Activated T-cell treated with anti-CD3 and anti-CD28 coated beads for 48 hours (primary cell): ENCODE measurements around the gene HOXA11.

Experiments used
- DNase-seq: peaks from one replicate; pipeline ENCODE4 v3.0.0-alpha.2; 2020; ENCODE audit warnings: low read depth

The HOXA11 gene

DNA sequence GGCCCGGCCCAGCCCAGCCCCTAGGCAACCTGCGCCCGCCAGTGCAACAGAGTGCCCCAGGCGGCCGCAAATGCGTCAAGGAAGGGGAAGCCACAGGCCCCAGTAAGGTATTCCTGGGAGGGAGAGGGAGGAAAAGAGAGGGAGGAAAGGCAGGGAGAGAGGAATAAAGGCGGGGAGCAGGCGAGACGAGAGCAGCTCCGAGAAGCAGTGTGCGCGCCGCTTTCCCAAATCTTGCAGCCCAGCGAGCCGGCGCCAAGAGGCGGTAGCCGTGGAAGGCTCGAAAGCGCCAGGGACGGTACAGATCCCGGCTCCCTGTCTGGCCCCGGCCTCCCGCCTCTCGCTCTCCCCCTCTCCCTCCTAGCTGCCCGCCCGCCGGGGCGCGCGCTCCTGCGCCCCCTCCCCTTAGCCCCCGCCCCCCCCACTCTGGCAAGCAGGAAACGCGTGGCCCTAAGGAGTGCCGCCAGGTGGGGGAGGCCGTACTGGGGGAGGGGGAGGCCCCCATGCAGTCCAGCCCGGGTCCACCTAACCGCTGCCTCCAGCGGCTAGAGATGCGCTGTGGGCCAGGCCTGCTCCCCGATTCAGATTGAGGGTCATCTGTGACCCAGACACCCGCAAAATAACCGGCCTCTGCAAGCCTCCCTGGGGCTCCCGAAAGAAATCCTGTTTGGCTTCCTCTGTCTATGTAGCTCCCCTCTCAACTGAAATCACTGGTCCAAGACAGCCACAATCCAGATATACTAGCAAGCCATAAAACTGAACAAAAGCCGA, 15.2 kb downstream of the HOXA11 start:
- DNase-seq: no peak

GRCh38 chr7:27168265-27168947, 16.6 kb downstream of the HOXA11 start:
- DNase-seq: no peak

DNA sequence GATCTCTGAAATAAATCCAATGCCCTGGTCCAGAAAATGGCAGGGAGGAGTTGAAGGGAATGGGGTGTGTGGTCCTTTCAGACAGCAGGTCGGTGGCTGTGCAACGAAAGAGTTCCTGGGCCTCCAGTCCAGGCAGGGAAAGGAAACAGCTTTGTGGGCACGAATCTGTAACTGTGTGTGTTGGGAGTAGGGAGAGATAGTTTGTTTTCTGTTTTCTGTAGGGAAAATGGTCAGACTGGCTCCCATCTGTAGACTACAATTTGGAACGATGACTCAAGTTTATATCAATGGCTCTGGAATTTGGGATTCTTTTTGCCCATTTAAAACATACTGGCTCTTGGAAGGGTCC, 17.1 kb downstream of the HOXA11 start:
- DNase-seq: no peak

- no peak for DNase-seq
Observed at GRCh38 chr7:27166531-27167505, 18.2 kb downstream of the HOXA11 start.

DNA sequence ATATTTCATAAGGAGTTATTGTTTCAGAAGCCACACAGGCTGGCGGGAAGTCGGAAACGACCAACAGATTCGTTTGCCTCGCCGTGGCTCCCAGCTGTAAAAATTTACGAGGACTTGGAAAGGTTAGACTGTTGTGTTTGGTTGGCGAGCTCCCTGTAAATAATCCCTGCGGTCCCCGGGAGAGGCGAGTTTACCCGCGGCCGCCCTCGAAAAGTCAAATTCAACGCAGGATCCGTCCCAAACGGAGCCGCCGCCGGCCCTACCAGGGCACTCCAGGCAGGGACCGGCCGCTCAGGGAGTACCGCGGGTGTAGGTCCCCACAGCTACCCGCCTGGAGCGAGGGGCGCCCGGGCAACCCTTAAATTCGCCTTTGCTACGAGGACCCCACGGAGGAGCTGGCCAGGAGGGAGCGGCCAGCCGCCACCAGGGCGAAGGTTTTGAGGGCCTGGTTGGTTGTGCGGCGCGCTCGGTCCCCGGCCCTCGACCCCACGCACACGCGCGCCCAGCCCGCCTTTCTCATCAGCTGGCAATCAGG, 19.0 kb downstream of the HOXA11 start:
- DNase-seq: no peak

- no peak for DNase-seq
Observed at GRCh38 chr7:27165089-27165995, 19.7 kb downstream of the HOXA11 start, which contains the start of gene HOXA9. TSS of gene HOXA9 (minus strand) at chr7:27165537. CDS start at chr7:27165457, 80 bp downstream.

DNA sequence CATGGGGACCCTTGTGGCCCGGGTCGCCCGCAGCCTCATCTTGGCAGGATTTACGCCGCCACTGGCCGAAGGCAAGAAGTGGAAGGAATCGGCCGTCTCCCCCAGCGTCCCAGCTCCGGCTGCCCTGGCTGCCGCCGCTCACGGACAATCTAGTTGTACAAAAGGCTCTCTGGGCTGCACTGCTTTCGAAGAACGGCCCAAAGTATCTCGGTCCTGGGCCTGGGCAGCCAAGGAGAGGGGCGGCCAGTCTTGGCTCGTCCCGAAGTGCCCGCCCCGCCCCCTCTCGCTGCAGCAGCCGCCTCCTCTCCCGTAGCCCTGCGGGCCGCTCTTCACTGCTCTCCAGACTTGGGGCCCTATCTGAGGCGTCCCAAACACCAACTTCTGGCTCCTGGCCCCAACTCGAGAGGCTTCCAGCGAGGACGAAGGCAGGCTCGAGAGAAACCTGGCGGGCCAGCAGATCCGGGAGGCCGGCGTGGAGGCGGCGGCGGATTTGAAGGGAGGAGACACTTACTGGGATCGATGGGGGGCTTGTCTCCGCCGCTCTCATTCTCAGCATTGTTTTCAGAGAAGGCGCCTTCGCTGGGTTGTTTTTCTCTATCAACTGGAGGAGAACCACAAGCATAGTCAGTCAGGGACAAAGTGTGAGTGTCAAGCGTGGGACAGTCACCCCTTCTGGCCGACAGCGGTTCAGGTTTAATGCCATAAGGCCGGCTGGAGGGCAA, 20.5 kb downstream of the HOXA11 start:
- DNase-seq: no peak

DNA sequence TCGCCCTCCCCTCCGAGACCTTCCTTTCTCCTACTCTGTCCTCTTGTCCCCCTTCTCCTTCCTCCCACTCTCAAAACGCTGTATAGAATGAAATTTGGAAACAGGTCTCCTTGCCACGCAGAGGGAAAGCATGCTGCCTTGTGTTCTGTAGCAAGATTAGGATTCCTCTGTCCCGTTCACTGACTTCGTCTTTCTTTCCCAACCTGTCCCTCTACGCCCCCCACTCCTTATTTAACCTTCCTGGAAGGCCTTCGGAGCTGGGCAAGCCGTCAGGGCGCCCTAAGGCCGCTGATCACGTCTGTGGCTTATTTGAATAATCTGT, 21.0 kb downstream of the HOXA11 start:
- DNase-seq: no peak

DNA sequence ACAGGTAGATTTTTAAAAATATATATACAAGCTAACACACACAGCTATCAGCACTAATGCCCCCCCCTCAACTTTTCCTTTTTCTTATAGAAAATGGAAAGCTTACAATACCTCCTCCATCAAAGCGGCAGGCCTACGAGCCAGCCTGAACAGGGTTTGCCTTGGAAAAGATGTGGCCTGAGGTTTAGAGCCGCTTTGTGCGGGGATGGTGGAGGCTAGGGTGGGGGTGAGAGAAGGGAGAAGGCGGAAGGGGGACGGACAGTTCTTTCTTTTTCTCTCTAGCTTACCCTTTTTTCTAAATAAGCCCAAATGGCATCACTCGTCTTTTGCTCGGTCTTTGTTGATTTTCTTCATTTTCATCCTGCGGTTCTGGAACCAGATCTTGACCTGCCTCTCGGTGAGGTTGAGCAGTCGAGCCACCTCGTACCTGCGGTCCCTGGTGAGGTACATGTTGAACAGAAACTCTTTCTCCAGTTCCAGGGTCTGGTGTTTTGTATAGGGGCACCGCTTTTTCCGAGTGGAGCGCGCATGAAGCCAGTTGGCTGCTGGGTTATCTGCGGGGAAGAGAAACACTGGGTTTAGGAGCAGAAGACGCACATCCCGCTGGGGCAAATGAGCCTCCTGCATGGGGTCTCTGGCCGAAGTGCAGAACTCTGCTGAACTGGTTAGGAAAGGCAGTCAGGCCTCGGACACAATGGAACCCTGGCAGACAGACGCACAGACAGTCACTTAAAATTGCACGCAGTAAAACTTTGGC, 21.6 kb downstream of the HOXA11 start:
- DNase-seq: no peak

GRCh38 chr7:27162561-27163287, 22.3 kb downstream of the HOXA11 start:
- DNase-seq: no peak

DNA sequence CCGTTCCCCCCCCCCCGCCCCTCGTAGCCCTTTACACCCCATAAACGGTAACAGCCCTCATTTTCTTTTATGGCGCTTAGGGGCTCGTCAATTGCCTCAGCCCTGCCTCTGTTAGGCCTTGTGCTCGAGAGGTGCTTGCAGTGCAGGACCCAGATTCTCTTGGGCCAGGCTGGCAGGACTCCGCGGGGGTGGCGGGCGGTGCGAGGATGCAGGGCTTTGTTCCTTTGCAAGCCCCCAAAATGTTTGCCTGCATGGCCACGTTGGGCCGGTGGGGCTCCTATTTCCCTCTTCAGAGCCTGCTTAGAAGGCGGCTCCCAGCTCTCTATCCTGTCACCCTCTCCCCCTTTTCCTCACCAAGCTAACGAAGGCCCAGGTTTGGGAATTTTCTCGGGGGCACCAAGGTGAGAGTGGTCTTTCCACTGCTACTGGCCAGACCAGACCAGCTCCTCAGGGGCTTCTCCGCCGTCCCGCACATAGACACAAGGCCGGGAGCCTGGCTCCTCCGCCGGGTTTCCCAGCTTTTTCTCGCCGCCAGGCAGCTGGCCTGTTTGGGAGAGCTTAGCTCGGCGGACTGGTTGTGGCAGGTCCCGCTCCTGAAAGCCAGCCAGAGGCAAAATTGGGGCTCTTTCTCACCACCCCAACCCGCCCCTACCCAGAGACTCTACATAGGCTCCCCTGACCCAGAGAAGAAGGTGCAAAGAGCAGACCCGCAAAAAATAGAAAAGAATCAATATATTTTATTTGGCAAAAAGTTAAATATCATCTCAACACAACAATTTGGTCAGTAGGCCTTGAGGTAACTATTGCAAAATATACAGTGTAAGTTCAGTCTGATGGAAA, 23.1 kb downstream of the HOXA11 start:
- no peak for DNase-seq

GRCh38 chr7:27161214-27161720, 23.8 kb downstream of the HOXA11 start:
- no peak for DNase-seq

DNA sequence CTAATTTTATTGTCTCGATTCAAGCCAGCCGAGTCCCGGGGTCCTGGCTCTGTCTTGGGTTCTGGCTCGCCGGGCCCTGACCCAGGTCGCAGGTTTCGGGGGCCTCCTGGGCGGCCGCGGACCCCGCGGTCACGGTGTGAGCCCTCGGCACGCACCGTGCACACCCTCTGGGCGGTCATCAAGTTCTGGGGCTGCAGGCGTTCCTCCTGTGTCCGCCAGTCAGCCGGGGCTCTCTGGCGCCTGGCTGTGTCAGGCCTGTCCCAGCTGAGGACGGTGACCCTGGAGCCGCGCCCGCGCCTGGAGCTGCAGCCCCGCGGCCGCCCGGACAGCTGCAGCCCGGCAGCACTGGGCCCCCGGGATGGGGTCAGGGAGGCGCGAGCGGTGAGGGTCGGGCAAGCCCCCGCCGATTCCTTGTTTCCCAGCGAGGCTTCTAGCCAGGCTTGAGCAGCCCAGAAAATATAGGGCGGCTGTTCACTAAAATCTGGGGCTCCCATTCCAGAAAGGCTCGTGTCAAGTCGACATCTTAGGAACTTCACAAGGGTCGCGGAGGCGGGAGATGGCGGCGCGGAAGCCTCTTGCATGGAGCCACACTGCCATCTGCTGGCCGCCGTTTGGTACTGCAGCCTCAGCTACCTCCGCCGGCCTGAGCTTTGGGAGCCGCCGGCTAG, 24.4 kb downstream of the HOXA11 start:
- peak; percentile 76 for DNase-seq

DNA sequence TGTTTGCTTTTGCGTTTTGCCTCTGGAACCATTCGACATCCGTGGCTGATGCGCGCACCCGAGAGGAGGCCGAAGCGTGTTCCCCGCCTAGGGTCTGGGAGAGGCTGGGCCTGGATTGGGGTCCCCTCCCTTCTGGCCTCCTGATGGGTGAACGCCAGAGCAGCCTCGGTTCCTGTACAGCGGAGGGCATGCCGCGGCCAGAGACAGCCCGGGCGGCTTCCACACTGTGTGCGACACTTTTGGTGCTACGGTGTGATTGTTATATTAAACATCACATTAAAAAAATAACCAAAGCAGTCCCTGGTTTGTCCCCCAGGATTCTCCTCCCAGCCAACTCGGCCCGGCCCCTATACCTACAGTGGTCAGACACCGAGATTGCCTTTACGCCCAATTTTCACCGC, 24.9 kb downstream of the HOXA11 start:
- no peak for DNase-seq

GRCh38 chr7:27159266-27160144, 25.5 kb downstream of the HOXA11 start:
- no peak for DNase-seq
